Activated CD8-positive, alpha-beta memory T cell treated with anti-CD3 and anti-CD28 coated beads, Interleukin-2, amount 50 U/mL, for 24 hours (primary cell): ENCODE data around the gene PCNP.
"Not testable (repeated sequence)": the region's sequence is repeated elsewhere in the genome, so short reads cannot be mapped to it uniquely, and the experiment has no call there.

Source experiments
- DNase-seq: peaks from one replicate; pipeline ENCODE4 v3.0.0-alpha.2; 2020; ENCODE audit errors: extremely low read depth

PCNP gene

GRCh38 chr3:101633186-101633585, 59.2 kb downstream of the PCNP start:
- no peak for DNase-seq

DNA sequence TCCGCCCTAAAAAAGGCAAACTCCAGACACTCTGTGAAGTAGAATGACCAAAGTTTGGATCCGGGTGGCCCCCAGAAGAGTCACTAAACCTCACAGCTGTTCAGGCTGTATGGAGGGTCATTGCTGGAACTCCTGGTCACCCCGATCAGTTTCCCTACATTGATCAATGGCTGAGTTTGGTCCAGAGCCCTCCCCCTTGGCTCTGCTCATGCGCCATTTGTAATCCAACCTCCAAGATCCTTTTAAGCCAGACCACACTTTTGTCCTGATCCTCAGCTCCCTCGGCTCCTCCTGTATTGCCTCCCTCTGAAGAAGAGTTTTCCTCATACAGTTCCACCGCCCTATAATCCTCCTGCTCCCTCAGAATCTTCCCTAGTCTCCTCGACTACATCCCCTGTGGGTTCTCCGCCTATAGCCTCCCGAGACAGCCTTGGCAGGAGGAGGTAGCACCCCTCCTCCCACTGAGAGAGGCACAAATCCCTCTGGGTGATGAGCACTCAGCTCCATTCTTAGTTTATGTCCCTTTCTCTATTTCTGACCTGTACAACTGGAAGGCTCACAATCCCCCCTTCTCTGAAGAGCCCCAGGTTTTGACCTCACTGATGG, 60.7 kb downstream of the PCNP start:
- DNase-seq, result no peak

DNA sequence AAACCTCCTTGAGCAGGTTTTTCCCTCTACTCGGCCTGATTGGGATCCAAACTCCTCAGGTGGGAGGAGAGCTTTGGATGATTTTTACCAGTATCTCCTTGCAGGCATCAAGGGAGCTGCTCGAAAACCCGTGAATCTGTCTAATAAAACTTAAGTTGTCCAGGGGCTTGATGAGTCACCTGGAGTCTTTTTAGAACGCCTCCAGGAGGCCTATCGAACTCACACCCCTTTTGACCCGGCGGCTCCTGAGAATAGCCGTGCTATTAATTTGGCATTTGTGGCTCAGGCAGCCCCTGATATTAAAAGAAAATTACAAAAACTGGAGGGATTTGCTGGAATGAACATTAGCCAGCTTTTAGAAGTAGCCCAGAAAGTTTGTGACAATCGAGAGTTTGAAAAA, 61.4 kb downstream of the PCNP start:
- no peak for DNase-seq

- peak; percentile 7 for DNase-seq
These were observed 62.2 kb downstream of the PCNP start for GRCh38 chr3:101635954-101636798.

GRCh38 chr3:101637451-101637850, 63.5 kb downstream of the PCNP start:
- no peak for DNase-seq

DNA sequence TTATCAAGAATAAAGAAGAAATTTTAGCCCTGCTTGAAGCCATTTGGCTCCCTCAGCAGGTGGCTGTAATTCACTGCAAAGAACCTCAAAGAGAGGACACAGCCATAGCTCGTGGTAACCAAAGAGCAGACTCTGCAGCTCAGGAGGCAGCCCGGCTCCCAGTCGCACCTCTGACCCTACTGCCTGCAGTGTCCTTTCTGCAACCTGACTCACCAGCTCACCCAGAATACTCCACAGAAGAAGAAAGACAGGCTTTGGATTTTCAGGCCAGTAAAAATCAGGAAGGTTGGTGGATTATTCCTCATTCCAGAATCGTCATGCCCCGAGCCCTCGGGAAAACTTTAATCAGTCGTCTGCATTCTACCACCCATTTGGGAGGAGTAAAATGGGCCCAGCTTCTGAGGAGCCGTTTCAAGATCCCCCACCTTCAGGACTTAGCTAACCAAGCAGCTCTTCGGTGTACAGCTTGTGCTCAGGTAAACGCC, 64.3 kb downstream of the PCNP start:
- DNase-seq, result no peak

- DNase-seq, result no peak
These were observed 65.4 kb downstream of the PCNP start for GRCh38 chr3:101639280-101639963.

GRCh38 chr3:101640256-101640655, 66.3 kb downstream of the PCNP start:
- no peak for DNase-seq

- not testable (repeated sequence) for DNase-seq
These were observed 67.6 kb downstream of the PCNP start for GRCh38 chr3:101641397-101642115.

DNA sequence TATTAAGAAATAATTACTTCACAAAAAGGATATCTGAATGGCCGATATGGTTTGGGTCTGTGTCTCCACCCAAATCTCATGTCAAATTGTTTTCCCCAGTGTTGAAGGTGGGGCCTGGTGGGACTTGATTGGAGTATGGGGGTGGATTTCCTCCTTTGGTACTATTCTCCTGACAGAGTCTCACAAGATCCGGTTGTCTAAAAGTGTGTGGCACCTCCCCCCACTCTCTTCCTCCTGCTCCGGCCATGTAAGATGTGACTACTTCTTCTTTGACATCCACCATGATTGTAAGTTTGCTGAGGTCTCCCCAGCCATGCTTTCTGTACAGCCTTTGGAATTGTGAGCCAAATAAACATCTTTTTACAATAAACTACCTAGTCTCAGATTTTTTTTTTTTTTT, 68.5 kb downstream of the PCNP start:
- no peak for DNase-seq

DNA sequence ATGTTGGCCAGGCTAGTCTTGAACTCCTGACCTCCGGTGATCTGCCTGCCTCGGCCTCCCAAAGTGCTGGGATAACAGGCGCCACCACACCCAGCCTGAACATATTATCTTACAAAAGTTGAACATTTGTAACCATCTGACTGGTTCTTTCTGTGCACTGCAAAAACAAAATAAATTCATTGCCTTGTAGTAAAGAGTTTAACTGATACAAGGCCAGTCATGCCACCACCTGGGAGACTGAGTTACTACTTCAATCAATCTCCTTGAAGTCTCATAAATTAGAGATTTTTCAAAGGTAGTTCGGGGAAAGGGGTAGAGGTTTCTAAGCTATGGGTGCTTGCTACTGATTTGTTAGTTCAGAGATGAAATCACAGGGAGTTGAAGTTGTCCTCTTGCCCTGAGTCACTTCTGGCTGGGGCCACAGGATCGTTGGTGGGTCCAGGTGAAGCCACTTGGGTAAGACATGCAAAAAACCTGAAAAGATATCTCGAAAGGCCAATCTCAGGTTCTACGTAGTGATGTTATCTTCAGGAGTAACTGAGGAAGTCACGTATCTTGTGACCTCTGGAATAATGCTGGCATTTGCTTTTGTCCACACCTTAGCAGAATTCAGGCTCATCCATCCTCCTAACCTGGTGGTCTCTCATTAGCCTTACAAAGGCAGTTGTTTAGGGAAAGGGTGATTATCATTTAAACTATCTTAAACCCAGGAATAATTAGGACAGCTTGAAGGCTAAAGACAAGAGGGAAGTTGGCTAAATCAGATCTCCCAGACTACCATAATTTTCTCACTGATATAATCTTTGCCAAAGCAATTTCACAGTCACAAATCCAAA, 69.2 kb downstream of the PCNP start:
- no peak for DNase-seq
